SU-DHL-6 (cell line): ENCODE results near the gene FMN1.

Experiments used
- H2AFZ ChIP-seq: fragments of 200-600 bp; sonication (generic); 2 replicates; pipeline ENCODE4 v1.6.1; 2014; ENCODE audit warnings: low read depth, mild to moderate bottlenecking, moderate library complexity, mixed read lengths, antibody characterized with exemption, low read length; ENCODE audit not compliant: severe bottlenecking
- H3F3A ChIP-seq: fragments of 200-600 bp; shearing (Covaris generic); 2 replicates; pipeline ENCODE4 v1.6.0; 2016; ENCODE audit warnings: antibody characterized with exemption, mild to moderate bottlenecking; ENCODE audit not compliant: insufficient read depth
- H3K27ac ChIP-seq: fragments of 200-600 bp; sonication (generic); 2 replicates; pipeline ENCODE4 v1.5.1; 2016; ENCODE audit warnings: low read depth, mild to moderate bottlenecking, low read length, moderate library complexity, mixed read lengths
- H3K27me3 ChIP-seq: fragments of 200-600 bp; sonication (generic), shearing (Covaris generic); 2 replicates; pipeline ENCODE4 v1.6.0; 2014; ENCODE audit warnings: mild to moderate bottlenecking, low read length
- H3K36me3 ChIP-seq: fragments of 200-600 bp; sonication (generic); 2 replicates; pipeline ENCODE4 v1.6.1; 2014; ENCODE audit warnings: mild to moderate bottlenecking, low read length, mixed read lengths
- H3K4me2 ChIP-seq: fragments of 300-600, 200-600 bp; shearing (Covaris generic), sonication (generic); 2 replicates; pipeline ENCODE4 v1.6.0; 2014; ENCODE audit warnings: low read length, low read depth, mild to moderate bottlenecking; ENCODE audit not compliant: poor library complexity, severe bottlenecking
- H3K4me3 ChIP-seq: fragments of 200-600 bp; sonication (generic); 2 replicates; pipeline ENCODE4 v1.5.1; 2014; ENCODE audit warnings: antibody characterized with exemption, low read length, mild to moderate bottlenecking, mixed read lengths; ENCODE audit not compliant: insufficient read depth, poor library complexity, severe bottlenecking
- H3K79me2 ChIP-seq: fragments of 200-600 bp; sonication (generic); 2 replicates; pipeline ENCODE4 v1.6.1; 2014; ENCODE audit warnings: mild to moderate bottlenecking, low read length, moderate library complexity; ENCODE audit not compliant: insufficient read depth
- H3K9ac ChIP-seq: fragments of 200-600 bp; sonication (generic); 2 replicates; pipeline ENCODE4 v1.7.0; 2014; ENCODE audit warnings: mild to moderate bottlenecking, low read length
- H3K9me2 ChIP-seq: fragments of 200-600 bp; sonication (generic); replicated peaks from 2 replicates; pipeline ENCODE4 v1.6.1; 2014; ENCODE audit warnings: low read length; ENCODE audit not compliant: insufficient read depth
- H3K9me3 ChIP-seq: fragments of 200-600 bp; sonication (generic); 2 replicates; pipeline ENCODE4 v1.6.1; 2014; ENCODE audit warnings: low read length, mixed read lengths; ENCODE audit not compliant: insufficient read depth
- H4K20me1 ChIP-seq: fragments of 200-600 bp; sonication (generic); 2 replicates; pipeline ENCODE4 v1.6.1; 2014; ENCODE audit warnings: low read depth, mild to moderate bottlenecking, antibody characterized with exemption, low read length, moderate library complexity, mixed read lengths
- EZH2phosphoT487 ChIP-seq: fragments of 200-600 bp; sonication (generic), shearing (Covaris generic); conservative IDR thresholded peaks from 2 replicates; pipeline ENCODE4 v1.6.1; 2018; ENCODE audit warnings: mild to moderate bottlenecking, antibody characterized with exemption, low read length, moderate library complexity, mixed read lengths
- TF ChIP-seq, protein P1 (sequence below): fragments of 200-600 bp; sonication (generic); IDR thresholded peaks from one replicate; pipeline ENCODE4 v1.5.1; 2017; ENCODE audit warnings: antibody characterized with exemption, mild to moderate bottlenecking, low read length, moderate library complexity; ENCODE audit not compliant: insufficient read depth, poor library complexity, severe bottlenecking

The FMN1 gene

DNA sequence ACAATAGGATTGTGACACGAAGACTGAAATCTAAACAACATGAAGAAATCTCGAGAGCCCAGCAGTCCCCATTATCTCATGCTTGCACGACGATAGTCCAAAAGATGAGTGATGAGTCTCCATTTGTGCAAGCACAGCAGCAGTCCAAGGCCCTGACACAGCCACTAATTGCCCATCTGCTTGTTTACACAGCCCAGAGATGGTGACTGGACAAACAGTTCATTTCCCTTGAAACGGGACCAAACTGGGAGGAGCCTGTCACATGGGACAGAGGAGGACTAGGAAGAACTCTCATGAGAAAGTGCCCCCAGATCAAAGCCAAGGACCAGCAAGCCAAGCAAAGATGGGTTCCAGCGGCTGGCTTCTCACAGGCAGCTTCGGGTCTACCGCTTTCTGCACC is 355.7 kb downstream of the FMN1 start:
- no peak overlapping the region for H3K4me2 ChIP-seq
- no peaks in the 10 kb centered on the region for H4K20me1 ChIP-seq
- no peaks in the 10 kb centered on the region for H3K36me3 ChIP-seq
- no peaks in the 10 kb centered on the region for H3F3A ChIP-seq
- H3K9me3 ChIP-seq, result no peaks in the 10 kb centered on the region
- no peaks in the 10 kb centered on the region for H3K79me2 ChIP-seq
- H3K4me3 ChIP-seq, result no peak overlapping the region
- no peak overlapping the region for H3K27ac ChIP-seq
- no peak overlapping the region for H3K9ac ChIP-seq
- H3K27me3 ChIP-seq, result no peaks in the 10 kb centered on the region
- no peak for TF ChIP-seq EZH2phosphoT487
- TF ChIP-seq, protein P1, sequence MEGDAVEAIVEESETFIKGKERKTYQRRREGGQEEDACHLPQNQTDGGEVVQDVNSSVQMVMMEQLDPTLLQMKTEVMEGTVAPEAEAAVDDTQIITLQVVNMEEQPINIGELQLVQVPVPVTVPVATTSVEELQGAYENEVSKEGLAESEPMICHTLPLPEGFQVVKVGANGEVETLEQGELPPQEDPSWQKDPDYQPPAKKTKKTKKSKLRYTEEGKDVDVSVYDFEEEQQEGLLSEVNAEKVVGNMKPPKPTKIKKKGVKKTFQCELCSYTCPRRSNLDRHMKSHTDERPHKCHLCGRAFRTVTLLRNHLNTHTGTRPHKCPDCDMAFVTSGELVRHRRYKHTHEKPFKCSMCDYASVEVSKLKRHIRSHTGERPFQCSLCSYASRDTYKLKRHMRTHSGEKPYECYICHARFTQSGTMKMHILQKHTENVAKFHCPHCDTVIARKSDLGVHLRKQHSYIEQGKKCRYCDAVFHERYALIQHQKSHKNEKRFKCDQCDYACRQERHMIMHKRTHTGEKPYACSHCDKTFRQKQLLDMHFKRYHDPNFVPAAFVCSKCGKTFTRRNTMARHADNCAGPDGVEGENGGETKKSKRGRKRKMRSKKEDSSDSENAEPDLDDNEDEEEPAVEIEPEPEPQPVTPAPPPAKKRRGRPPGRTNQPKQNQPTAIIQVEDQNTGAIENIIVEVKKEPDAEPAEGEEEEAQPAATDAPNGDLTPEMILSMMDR, result no peak
- H3K9me2 ChIP-seq, result no peaks in the 10 kb centered on the region
- no peak overlapping the region for H2AFZ ChIP-seq

DNA sequence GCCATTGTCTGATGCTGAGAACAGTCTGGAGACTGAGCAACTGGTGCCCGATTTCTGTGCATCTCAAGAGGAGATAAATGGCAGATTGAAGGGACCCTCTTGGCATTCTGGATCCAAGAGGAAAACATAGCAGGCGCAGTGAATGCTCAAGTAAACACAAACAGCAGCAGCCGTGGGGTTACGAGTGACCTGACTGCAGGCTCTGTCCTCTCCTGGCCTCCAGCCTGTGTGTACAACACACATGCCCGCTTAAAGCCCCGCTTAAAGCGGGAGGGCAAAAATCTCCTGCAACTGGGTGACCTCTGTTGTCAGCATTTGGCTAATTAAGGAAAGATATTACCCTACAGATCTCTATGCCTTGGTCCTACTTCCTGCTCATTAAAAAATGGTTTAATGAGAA is 356.2 kb downstream of the FMN1 start:
- TF ChIP-seq, protein P1, result no peak
- TF ChIP-seq EZH2phosphoT487, result no peak
- Histone ChIP-seq H3K36me3 (no peaks in the 10 kb centered on the region), H3K9ac (no peak overlapping the region), H3K9me2 (no peaks in the 10 kb centered on the region), H3K4me3 (no peak overlapping the region), H3K9me3 (no peaks in the 10 kb centered on the region), H3K27me3 (no peaks in the 10 kb centered on the region), H3F3A (no peaks in the 10 kb centered on the region), H4K20me1 (no peaks in the 10 kb centered on the region), H3K27ac (no peak overlapping the region), H3K79me2 (no peaks in the 10 kb centered on the region), H2AFZ (no peak overlapping the region), H3K4me2 (no peak overlapping the region)

DNA sequence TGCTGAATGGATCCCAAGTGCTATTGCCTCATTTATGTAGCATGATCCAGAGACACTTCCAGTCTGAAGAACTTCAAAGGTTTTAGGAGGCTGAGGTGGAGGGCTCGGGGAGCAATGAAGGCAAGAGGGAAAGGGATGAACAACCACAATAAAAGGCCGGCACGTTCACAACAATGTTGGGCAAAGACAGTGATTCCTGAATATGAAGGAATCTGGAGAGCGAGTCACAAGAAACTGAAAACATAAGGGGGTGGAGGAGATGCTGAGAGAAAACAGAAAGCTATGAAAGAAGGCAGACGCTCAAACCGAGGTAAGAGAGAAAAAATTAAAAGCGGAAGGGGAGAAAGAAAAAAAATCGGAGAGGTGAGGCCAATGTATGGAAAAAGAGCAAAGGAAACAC is 356.6 kb downstream of the FMN1 start:
- no peak overlapping the region for H3K9ac ChIP-seq
- H3K27me3 ChIP-seq, result no peaks in the 10 kb centered on the region
- no peaks in the 10 kb centered on the region for H3K36me3 ChIP-seq
- H3K27ac ChIP-seq, result no peak overlapping the region
- no peaks in the 10 kb centered on the region for H3K9me3 ChIP-seq
- H3F3A ChIP-seq, result no peaks in the 10 kb centered on the region
- TF ChIP-seq EZH2phosphoT487, result no peak
- TF ChIP-seq, protein P1, result no peak
- no peaks in the 10 kb centered on the region for H3K9me2 ChIP-seq
- no peaks in the 10 kb centered on the region for H4K20me1 ChIP-seq
- H3K4me2 ChIP-seq, result no peak overlapping the region
- no peaks in the 10 kb centered on the region for H3K79me2 ChIP-seq
- H2AFZ ChIP-seq, result no peak overlapping the region
- no peak overlapping the region for H3K4me3 ChIP-seq
